AG20443 (cell line): ENCODE results near the gene NT5C3A.
"Not testable (repeated sequence)": the region's sequence is repeated elsewhere in the genome, so short reads cannot be mapped to it uniquely, and the experiment has no call there.

ENCODE experiments used
- DNase-seq: peaks from one replicate; pipeline ENCODE4 v3.0.0; 2012; ENCODE audit warnings: low spot score, mixed read lengths

The NT5C3A gene

DNA sequence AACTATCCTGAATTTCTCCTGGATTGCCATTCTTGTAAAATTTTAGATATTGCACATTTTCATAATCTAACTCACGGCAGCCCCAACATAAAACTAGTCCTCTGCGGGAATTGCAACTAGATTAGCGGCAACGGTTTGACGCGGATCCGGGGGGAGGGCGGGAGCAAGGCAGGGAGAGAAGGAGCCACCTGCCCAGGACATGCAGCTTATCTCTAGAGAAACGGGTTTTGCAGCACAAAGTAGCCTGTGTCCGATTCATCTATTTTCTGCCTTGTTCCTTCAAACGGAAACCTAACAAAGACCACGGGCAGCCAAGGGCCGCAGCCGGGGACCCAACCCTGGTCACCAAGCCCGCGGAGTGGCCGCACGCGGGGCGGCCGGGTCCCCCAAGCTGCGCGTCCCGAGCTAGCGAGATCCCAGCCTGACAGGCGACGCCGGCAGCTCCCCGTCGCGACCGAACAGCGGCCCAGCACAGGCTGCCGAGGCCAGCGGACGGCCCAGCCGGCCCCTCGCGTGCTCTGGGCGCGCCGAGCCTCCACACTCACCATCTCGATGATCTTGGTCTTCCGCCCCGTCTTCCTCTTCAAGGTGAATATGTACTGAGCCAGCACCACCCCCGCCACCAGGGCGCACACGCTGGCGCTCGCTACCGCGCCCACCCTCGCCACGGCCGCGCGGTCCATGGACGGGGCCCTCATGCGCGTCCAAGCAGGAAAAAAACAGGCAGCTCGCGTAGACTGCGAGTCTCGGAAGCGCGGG is at the start of gene NT5C3A:
Gene NT5C3A (minus strand): TSS at position 754 of the 759 bp plus-strand sequence. CDS start 71 bp downstream, at position 683.
- peak; percentile 62 for DNase-seq

DNA sequence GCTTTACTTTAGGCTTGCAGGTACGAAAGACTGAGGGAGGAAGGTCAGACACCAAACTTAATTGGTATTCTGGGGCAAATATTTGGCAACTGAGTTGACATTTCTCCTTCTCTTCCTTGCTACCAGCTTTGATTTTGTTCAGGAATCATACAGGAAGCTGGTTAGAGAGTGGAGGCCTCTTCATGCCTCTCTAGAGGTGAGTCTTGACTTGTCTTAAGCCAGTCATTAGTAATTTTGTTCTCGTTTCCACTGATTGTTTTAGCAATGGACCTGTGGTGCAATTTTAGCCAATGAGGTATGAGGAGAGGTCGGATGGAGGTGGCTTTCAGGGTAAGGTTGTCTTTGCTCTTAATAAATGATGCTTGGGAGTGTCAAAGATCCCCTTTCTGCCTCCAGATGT is 49.0 kb upstream of the NT5C3A start:
- DNase-seq: no peak

DNA sequence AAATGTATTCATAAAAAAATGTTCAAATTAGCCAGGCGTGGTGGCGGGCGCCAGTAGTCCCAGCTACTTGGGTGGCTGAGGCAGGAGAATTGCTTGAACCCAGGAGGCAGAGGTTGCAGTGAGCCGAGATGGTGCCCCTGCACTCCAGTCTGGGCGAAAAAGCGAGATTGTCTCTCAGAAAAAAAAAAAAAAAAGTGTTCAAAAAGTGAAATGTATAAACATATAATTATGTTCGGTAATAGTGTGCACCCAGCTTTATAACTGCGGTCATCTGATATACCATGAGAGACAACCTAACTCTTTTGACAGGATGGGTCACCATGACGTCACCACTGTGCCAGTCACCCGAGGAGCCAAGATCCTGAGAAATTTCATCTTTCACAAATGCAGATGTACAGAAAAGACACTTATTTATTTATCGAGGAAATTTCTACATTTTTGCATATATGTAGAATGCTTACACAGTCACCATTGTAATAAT is 47.2 kb upstream of the NT5C3A start:
- no peak for DNase-seq

DNA sequence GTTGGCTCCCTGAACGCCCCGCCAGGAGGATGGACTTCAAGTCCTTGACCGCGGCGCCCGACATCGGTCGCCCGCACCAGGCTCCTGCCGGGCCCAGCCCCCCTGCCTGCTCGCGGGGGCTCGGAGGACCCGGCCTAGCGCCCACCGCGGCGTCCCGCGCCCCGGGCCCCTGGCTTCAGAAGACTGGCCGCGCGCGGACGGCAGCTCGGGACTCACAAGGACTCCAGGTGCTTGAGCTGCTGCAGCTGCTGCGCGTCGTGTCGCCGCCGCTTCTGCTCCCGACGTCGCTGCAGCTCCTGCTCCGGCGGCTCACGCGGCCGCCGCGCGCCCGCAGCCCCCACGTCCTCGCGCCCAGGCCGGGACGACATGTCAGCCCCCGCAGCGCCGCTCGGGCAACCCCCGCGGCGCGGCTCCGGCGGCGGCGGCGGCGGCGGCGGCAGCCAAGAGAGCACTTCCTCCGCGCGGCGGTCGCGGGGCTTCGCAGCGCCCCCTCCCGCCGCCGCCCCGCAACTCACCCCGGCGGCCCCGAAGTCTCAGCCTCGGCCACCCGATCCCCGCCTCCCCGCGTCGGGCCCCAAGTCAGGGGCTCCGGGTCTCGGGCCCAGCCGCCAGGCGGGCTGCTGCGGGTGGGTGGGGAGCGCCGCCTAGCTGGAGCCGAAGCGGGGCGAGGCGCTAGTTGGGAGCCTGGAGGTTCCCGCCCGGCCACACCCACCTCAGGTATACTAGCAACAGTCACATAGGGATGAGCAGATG is 46.6 kb upstream of the NT5C3A start, which contains the start of gene RP9:
Gene RP9 (minus strand): TSS at position 400 of the 753 bp plus-strand sequence. CDS start 32 bp downstream, at position 368.
- DNase-seq: peak; percentile 92

DNA sequence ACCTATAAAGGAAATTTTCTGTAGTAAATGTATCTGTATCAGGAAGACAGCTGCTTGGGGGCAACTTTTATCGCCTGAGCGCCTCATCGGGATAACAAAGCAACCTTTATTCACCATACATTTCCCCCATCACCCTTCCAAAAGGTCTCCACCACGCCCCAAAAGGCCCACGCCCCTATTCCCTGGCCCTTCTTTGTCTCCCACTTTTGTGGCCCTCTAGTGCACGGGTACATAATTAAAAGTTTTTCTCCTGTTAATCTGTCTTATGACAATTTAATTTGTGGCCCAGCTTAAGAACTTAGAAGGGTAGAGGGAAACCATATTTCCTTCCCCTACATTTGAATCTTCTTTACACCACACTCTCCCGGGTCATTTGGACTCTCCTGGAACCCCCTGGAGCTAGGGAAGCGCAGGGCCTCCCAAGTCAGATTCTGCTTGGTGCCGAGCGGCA is 46.0 kb upstream of the NT5C3A start:
- DNase-seq: no peak

DNA sequence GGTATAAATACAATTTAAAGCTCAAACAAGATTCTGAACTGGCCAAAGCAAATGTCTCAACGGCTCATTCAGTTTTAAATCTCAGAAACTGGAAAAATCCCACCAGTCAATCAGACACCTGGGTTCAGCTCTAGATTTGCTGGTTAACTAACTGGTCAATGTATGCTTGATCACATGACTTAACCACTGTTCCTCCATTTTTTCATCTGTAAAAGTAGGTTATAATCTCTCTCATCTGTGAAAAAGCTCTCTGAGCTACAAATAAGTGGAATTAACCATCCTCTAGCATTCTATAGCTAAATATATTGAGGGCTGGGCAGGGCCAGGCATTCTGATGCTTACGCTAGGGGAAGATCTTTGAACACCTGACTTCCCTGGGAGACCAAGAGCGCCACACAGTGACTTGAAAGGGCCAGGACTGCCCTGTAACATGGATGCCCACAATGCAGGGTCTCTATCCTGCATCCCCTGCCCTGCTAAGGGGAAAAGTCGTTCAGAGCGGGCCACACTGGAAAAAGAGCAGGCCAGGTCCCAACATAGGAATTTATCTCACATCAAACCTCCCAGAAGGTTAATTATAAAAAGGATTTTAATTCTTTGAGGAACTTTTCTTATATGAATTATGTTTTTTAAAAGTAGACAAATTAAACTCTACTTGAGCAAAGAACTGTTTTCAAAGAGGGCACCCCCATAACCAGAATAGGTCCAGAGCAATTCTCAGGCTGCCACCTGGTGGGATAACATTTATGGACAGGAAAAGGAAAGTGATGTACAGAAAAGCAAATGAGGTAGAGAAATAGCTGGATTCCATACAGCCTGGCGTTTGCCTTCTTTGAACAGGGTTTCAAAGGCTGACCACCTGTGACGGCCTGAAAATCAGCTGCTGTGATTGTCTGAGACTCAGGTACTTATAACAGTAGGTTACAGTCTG is 44.8 kb upstream of the NT5C3A start:
- peak; percentile 31 for DNase-seq

DNA sequence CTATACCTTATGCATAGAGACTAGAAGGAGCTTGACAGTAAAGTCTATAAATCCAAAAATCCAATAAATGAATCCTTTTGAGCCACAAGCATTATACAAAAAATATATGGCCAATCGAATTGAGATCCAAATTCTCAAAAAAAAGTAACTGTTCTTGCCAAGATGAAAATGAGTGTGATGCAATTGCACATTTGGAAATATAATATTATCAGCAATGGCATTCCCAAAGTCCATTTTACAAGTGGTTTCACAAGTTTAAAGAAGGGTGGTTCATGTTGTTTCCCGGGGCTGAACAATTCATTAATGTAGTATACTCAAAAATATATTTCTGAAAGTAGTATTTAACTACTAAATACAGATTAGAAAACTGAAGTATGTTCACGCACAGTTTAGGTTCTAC is 39.3 kb upstream of the NT5C3A start:
- no peak for DNase-seq

DNA sequence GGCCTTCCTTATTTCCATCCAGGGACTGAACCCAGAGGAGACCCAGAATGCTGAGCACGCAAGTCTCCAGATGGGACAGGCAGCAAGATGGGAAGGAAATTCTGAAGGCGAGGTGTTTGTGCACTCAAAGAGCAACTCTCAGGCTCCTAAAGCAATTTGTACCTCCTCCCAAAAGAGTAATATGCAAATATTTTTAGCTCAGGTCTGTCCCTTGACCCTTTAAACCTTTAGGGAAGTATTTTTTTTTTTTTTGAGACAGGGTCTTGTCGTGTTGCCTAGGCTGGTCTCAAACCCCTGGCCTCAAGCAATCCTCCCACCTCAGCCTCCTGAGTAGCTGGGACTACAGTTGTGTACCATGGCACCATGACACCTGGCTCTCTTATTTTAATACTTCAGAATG is 38.2 kb upstream of the NT5C3A start:
- DNase-seq: no peak

DNA sequence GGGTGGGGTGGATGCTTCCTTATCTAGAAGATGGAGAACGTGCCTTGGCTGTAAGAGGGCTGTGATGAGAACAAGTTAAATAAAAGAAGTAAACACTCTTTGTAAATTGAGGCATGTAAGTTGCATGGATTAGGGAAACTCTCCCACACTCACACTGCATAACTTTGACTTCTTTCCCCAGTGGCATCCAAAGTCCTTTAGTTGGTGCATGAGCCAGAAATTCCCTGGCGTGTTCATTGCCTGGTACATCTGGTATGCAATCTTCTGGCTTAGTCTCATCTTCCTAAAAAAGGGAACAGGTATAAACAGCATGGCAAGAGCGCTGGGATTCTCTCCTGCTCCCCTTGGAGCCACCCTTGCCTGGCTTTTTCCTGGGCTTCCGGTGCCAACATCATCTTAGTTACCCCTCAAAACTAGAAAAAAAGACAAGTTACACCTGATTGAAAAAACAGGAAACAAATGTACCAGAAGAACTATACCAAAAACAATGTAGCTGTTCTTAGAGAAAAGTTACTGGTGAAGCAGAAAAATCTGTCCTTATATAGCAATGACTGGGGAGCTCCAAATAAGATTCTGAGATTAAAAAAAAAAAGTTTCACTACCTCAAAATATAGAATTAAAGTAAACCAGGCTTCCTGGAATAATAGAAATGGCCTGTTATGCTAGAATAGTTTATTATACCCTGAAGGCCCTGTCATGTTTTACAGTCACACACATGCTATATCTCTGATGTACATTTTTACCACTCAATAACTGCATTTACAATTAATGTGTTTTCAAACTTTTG is 36.8 kb upstream of the NT5C3A start:
- no peak for DNase-seq

DNA sequence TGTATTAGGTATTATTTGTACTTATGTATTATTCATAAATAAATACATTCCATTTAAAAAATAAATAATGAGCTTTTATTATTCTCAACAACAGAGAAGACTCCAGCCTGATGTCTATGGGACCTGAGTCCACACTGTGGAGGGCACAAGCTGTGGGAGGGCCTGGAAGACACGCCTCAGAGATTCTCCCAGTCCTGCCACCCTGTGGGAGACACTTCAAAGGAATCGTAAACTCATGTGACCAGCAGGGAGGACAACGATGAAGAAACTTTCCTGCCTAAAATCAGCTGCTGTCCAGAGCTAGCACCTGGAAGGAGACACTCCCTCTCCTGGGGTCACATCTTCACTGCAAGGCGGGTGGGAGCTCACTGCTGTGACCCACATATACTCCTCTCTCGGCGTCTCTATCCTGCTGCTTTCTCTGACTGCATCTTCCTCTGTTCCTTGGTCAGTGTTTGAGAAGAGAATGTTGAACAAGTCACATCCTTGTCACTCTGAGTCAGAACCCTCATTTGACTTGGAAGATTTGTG is 32.2 kb upstream of the NT5C3A start:
- not testable (repeated sequence) for DNase-seq

DNA sequence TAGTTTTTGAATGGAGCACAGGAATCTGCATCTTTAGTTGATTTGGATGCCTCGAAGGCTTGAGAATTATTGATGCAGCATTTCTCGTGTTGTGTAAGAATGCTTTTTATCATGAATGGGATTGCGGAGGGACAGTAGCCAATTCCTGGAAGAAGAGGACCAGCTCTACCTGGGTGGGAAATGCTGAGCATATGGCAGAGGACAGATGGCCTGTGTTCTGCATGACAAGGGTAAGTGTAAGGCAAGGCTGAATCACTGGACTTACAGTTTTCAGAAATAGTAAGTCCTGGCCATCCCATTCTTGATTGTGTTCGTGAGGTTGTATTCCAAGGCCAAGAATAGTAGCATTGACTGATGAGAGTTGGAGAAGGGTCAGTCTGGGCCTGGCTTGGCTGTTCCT is 30.7 kb upstream of the NT5C3A start:
- DNase-seq: no peak

DNA sequence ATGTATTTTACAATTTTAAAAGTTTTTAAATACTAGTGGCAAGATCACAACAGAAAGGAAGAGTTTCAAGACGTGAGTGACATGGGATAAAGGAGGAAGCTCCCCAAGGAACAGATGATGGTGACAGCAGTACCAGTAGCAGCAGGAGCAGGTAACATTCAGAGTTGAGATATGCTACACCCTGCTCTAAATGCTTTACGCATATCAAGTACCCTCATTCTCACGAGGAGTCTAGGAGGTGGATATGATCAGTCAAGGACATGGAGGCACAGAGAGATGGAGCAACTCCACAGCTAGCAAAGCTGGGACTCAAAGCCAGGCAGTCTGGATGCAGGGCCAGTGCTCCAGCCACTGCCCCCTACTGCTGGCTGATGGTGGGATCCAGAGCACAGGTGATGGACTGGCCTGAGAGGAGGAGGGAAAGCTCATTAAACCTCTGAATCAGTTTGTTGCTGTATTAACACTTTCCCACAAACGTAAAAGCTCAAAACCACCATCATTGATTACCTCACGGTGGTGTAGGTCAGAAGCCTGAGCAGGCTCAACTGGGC is 29.1 kb upstream of the NT5C3A start:
- DNase-seq: no peak

DNA sequence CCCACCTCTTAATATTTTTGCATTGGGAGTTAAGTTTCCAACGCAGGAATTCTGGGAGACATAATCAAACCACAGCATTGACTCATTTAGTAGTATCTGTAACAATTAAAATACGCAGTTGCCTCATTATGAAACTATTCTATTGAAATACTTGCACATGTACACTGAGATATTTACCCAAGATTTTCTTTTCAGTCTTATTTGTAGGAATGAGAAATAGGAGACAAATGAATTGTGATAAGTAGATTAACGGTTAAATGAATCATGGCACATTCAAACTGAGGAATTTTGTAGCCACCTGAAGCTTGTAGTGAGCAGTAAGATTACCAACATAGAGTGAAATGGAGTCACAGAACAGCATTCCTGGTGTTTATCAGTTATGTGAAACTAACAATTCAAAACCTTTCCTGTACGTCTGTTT is 28.5 kb upstream of the NT5C3A start:
- DNase-seq: peak; percentile 41

DNA sequence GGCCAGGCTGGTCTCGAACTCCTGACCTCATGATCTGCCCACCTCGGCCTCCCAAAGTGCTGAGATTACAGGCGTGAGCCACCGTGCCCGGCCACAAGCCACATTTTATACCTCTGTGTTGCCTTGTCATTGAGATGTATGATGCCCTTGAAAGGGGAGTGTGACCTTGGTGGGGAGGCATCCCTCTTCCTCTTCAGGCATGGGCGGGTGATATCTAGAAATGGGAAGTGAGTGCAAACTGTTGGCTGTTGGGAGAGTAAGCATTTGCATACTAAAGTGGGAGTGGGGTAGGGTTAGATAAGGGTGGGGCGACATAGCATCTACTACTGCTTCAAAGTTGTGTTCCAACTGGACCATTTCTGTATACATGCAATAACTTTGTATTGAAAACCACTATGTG is 26.6 kb upstream of the NT5C3A start:
- no peak for DNase-seq

DNA sequence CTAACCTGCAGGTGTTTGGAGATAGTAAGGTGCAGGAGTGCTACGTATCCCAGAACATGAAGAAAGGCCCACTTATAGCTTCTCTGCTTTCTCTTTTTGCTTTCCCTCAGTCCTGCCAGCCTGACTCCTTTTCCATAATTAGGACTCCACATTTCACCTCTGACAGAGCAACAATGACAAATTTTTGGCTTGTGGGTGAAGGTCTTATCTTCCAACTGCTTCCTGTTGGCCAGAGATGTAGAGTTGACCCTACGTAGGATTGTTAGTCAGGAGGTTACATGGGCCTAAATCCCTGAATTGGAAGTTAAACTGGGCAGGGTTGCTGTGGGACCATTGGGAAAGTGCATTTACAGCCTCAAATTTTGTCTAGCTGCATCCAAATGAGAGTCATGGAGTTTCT is 25.3 kb upstream of the NT5C3A start:
- DNase-seq: no peak

DNA sequence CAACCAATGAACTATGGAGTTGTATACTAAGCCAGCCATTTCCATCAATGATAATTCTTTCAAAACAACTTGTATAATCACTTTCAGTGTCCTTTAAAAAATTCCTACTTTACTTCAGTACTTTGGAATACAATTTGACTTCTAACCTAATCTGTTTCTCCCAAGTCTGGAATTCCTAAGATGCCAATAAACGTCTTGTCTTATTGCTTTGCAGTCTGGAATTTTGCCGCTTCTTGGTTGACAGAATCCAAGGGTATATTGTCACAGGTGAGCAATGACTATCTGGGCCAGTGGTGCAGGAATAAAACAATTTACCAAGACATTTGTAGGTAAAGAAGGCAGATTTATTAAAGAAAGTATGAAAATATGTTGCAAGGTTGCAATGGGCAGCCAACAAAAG is 24.8 kb upstream of the NT5C3A start:
- no peak for DNase-seq

DNA sequence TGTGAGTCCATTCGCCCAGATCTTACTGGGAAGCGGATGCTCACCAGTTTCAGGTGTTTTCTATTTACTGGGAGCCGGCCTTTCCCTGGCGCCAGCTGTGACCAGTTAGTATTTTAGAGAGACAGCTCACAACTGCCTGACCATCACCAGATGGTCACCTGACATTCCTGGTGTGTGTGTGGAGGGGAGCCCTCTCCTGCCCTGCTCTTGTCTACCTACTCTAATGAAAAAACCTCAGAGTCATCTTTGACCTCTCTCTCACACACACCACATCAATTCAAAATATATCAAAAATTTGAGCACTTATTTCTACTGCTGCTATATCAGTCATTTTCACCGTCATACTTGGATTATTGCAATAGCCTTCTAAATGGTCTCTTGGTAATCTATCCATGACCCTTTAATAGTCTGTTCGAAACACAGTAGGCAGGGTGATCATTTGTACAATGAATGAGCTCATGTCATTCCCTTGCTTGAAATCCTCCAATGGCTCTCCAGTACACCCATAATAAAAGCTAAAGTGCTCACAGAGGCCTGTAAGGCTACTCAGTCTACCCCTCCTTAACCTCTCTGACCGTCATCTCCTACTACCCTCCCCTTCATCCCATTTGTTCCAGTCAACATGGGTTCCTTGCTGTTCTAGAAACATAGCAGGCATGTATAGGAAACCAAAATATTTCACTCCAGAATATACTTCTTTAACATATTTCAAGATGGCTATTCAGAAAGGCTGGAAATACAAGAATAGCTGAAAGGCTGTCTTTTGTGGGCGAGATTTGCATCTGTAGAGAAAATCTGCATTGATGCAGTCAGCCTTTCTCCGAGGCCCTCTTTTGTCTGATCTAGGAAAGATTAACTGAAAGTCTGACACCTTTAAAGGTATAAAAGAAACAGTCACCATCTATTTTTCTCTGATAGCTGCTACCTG is 17.5 kb upstream of the NT5C3A start:
- DNase-seq: no peak

DNA sequence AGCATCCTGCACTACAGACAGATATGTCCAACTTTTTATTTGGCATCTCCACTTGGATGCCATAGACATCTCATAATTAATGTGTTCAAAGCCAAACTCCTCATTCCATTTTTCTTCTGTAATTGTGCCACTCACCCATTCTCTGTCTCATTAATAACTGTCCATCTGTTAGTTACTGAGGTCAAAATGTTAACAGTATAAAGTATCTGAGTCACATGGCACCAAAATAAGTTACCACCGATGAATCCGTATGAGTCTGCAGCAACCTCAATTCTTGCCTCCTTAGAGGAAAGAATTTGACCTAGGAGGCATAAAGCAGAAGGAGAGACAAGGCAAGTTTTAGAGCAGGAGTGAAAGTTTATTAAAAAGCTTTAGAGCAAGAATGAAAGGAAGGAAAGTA is 16.5 kb upstream of the NT5C3A start:
- no peak for DNase-seq

DNA sequence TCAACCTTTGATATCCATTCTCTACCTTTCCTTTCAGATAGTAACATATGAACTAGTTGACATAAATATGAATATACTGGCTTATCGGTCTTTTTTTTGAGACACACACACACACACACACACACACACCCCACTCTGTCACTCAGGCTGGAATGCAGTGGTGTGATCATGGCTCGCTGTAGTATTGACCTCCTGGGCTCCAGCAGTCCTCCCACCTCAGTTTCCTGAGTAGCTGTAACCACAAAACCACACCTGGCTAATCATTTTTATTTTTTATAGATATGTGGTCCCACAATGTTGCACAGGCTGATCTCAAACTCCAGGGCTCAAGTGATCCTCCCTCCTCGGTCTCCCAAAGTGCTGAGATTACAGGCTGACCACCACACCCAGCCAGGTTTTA is 14.2 kb upstream of the NT5C3A start:
- DNase-seq: no peak
